Stimulated activated memory B cell treated with anti-CD40 and anti-IgM and Interleukin-4, amounts not matched to agents 10 μg/mL and 1 μg/mL and 100 μg/mL, for 72 hours (primary cell): ENCODE measurements around the gene COL6A1.
"Not testable (repeated sequence)": the region's sequence is repeated elsewhere in the genome, so short reads cannot be mapped to it uniquely, and the experiment has no call there.

Source experiments
- ATAC-seq: fragments of 150-1000 bp; cut with Tn5 transposase; 2 replicates; pipeline ENCODE4 v1.10.0; 2021
- H3K27ac Mint-ChIP-seq: one replicate; pipeline ENCODE4 v1.8.0; 2022; ENCODE audit warnings: mild to moderate bottlenecking, mixed read lengths
- H3K27me3 Mint-ChIP-seq: one replicate; pipeline ENCODE4 v1.8.0; 2022; ENCODE audit warnings: mixed read lengths
- H3K36me3 Mint-ChIP-seq: one replicate; pipeline ENCODE4 v1.8.0; 2022; ENCODE audit warnings: mixed read lengths
- H3K4me1 Mint-ChIP-seq: one replicate; pipeline ENCODE4 v1.8.0; 2022; ENCODE audit warnings: mixed read lengths
- H3K4me3 Mint-ChIP-seq: one replicate; pipeline ENCODE4 v1.8.0; 2022; ENCODE audit warnings: mild to moderate bottlenecking, moderate library complexity, mixed read lengths
- H3K9me3 Mint-ChIP-seq: one replicate; pipeline ENCODE4 v1.8.0; 2022; ENCODE audit warnings: mixed read lengths

COL6A1 gene

GRCh38 chr21:45952974-45953373 lies 28.6 kb upstream of the COL6A1 start:
- Mint-ChIP-seq H3K27ac (no peak overlapping the region), H3K4me3 (no peak overlapping the region), H3K9me3 (no peaks in the 10 kb centered on the region), H3K4me1 (no peaks in the 10 kb centered on the region), H3K36me3 (no peaks in the 10 kb centered on the region), H3K27me3 (peaks cover 58% of the 10 kb centered on the region)
- ATAC-seq = no peak

- Mint-ChIP-seq H3K36me3 (no peaks in the 10 kb centered on the region), H3K4me3 (no peak overlapping the region), H3K27ac (no peak overlapping the region), H3K4me1 (peaks cover 6% of the 10 kb centered on the region), H3K9me3 (no peaks in the 10 kb centered on the region), H3K27me3 (peaks cover 59% of the 10 kb centered on the region)
- ATAC-seq = no peak
Measured at GRCh38 chr21:45954261-45954660, 27.3 kb upstream of the COL6A1 start.

- peaks cover 63% of the 10 kb centered on the region for H3K27me3 Mint-ChIP-seq
- no peaks in the 10 kb centered on the region for H3K9me3 Mint-ChIP-seq
- H3K27ac Mint-ChIP-seq = no peak overlapping the region
- H3K4me1 Mint-ChIP-seq = peaks cover 6% of the 10 kb centered on the region
- no peak overlapping the region for H3K4me3 Mint-ChIP-seq
- ATAC-seq = no peak
- no peaks in the 10 kb centered on the region for H3K36me3 Mint-ChIP-seq
Measured at GRCh38 chr21:45954921-45955320, 26.6 kb upstream of the COL6A1 start.

GRCh38 chr21:45957551-45957950 lies 24.0 kb upstream of the COL6A1 start:
- peaks cover 14% of the 10 kb centered on the region for H3K9me3 Mint-ChIP-seq

GRCh38 chr21:45957981-45958600 lies 23.5 kb upstream of the COL6A1 start:
- Mint-ChIP-seq H3K4me1 (peaks cover 6% of the 10 kb centered on the region), H3K9me3 (peaks cover 14% of the 10 kb centered on the region), H3K36me3 (peaks cover 13% of the 10 kb centered on the region), H3K4me3 (no peak overlapping the region), H3K27ac (no peak overlapping the region), H3K27me3 (peaks cover 73% of the 10 kb centered on the region)
- no peak for ATAC-seq

More at GRCh38 chr21:45957551-45957950, 24.0 kb upstream of the COL6A1 start:
- ATAC-seq = no peak
- Mint-ChIP-seq H3K27me3 (peaks cover 73% of the 10 kb centered on the region), H3K4me3 (no peak overlapping the region), H3K27ac (no peak overlapping the region), H3K36me3 (peaks cover 13% of the 10 kb centered on the region), H3K4me1 (peaks cover 6% of the 10 kb centered on the region)

GRCh38 chr21:45959182-45959581 lies 22.4 kb upstream of the COL6A1 start:
- Mint-ChIP-seq H3K36me3 (peaks cover 13% of the 10 kb centered on the region), H3K9me3 (peaks cover 20% of the 10 kb centered on the region), H3K4me1 (peaks cover 6% of the 10 kb centered on the region), H3K27ac (no peak overlapping the region), H3K27me3 (peaks cover 69% of the 10 kb centered on the region), H3K4me3 (no peak overlapping the region)
- no peak for ATAC-seq

GRCh38 chr21:45959779-45960390 lies 21.7 kb upstream of the COL6A1 start:
- H3K27me3 Mint-ChIP-seq = peaks cover 69% of the 10 kb centered on the region
- H3K27ac Mint-ChIP-seq = no peak overlapping the region
- H3K4me3 Mint-ChIP-seq = no peak overlapping the region
- H3K9me3 Mint-ChIP-seq = peaks cover 21% of the 10 kb centered on the region
- ATAC-seq = no peak
- peaks cover 13% of the 10 kb centered on the region for H3K36me3 Mint-ChIP-seq
- H3K4me1 Mint-ChIP-seq = peaks cover 6% of the 10 kb centered on the region

GRCh38 chr21:45961408-45961807 lies 20.2 kb upstream of the COL6A1 start:
- not testable (repeated sequence) for H3K4me1 Mint-ChIP-seq, H3K4me3 Mint-ChIP-seq, ATAC-seq, H3K27ac Mint-ChIP-seq
- Mint-ChIP-seq H3K27me3 (peaks cover 73% of the 10 kb centered on the region), H3K36me3 (peaks cover 13% of the 10 kb centered on the region), H3K9me3 (peaks cover 26% of the 10 kb centered on the region)

- peaks cover 26% of the 10 kb centered on the region for H3K9me3 Mint-ChIP-seq
- peaks cover 13% of the 10 kb centered on the region for H3K36me3 Mint-ChIP-seq
- peaks cover 70% of the 10 kb centered on the region for H3K27me3 Mint-ChIP-seq
- H3K27ac Mint-ChIP-seq = no peak overlapping the region
- H3K4me3 Mint-ChIP-seq = no peak overlapping the region
- ATAC-seq = no peak
- peaks cover 6% of the 10 kb centered on the region for H3K4me1 Mint-ChIP-seq
Measured at GRCh38 chr21:45962531-45963231, 18.9 kb upstream of the COL6A1 start.

- Mint-ChIP-seq H3K27me3 (peaks cover 70% of the 10 kb centered on the region), H3K4me1 (peaks cover 6% of the 10 kb centered on the region), H3K9me3 (peaks cover 26% of the 10 kb centered on the region), H3K4me3 (no peak overlapping the region), H3K36me3 (peaks cover 13% of the 10 kb centered on the region), H3K27ac (no peak overlapping the region)
- no peak for ATAC-seq
Measured at GRCh38 chr21:45963232-45963570, 18.4 kb upstream of the COL6A1 start.

- Mint-ChIP-seq H3K36me3 (peaks cover 13% of the 10 kb centered on the region), H3K27ac (no peak overlapping the region), H3K27me3 (peaks cover 73% of the 10 kb centered on the region), H3K9me3 (peaks cover 26% of the 10 kb centered on the region), H3K4me3 (no peak overlapping the region), H3K4me1 (no peaks in the 10 kb centered on the region)
- ATAC-seq = no peak
Measured at GRCh38 chr21:45964649-45965048, 16.9 kb upstream of the COL6A1 start.

- H3K4me1 Mint-ChIP-seq = no peaks in the 10 kb centered on the region
- H3K36me3 Mint-ChIP-seq = peaks cover 13% of the 10 kb centered on the region
- no peak for ATAC-seq
- H3K27me3 Mint-ChIP-seq = peaks cover 73% of the 10 kb centered on the region
- H3K27ac Mint-ChIP-seq = no peak overlapping the region
- peaks cover 26% of the 10 kb centered on the region for H3K9me3 Mint-ChIP-seq
- H3K4me3 Mint-ChIP-seq = no peak overlapping the region
Measured at GRCh38 chr21:45965084-45965809, 16.3 kb upstream of the COL6A1 start.

- H3K9me3 Mint-ChIP-seq = peaks cover 16% of the 10 kb centered on the region
- no peak overlapping the region for H3K4me3 Mint-ChIP-seq
- H3K4me1 Mint-ChIP-seq = no peaks in the 10 kb centered on the region
- peaks cover 69% of the 10 kb centered on the region for H3K27me3 Mint-ChIP-seq
- no peak overlapping the region for H3K27ac Mint-ChIP-seq
- ATAC-seq = no peak
- peaks cover 4% of the 10 kb centered on the region for H3K36me3 Mint-ChIP-seq
Measured at GRCh38 chr21:45966791-45967394, 14.7 kb upstream of the COL6A1 start.

- Mint-ChIP-seq H3K4me3 (no peak overlapping the region), H3K36me3 (no peaks in the 10 kb centered on the region), H3K27me3 (peaks cover 78% of the 10 kb centered on the region), H3K27ac (no peak overlapping the region), H3K9me3 (peaks cover 5% of the 10 kb centered on the region), H3K4me1 (peaks cover 15% of the 10 kb centered on the region)
- no peak for ATAC-seq
Measured at GRCh38 chr21:45969921-45970673, 11.5 kb upstream of the COL6A1 start.
